Astrocyte of the spinal cord (primary cell): ENCODE results near the gene IFNG.

ENCODE experiments used
- DNase-seq: peaks from one replicate; pipeline ENCODE4 v3.0.0; 2011; ENCODE audit warnings: low read depth, low spot score
- H3K4me3 ChIP-seq: 2 replicates; pipeline ENCODE4 v1.5.1; 2011; ENCODE audit warnings: low read depth, mild to moderate bottlenecking, low read length, moderate library complexity
- in situ Hi-C: cut with HindIII; loops from 2 replicates; pipeline ENCODE4 v1.10.0; 2017; ENCODE audit warnings: low sequenced_read_pairs
- TF ChIP-seq, protein P1 (sequence below): IDR thresholded peaks from 2 replicates; pipeline ENCODE4 v1.5.1; 2012; ENCODE audit warnings: low read depth, mild to moderate bottlenecking, low read length, inconsistent platforms

Gene IFNG

DNA sequence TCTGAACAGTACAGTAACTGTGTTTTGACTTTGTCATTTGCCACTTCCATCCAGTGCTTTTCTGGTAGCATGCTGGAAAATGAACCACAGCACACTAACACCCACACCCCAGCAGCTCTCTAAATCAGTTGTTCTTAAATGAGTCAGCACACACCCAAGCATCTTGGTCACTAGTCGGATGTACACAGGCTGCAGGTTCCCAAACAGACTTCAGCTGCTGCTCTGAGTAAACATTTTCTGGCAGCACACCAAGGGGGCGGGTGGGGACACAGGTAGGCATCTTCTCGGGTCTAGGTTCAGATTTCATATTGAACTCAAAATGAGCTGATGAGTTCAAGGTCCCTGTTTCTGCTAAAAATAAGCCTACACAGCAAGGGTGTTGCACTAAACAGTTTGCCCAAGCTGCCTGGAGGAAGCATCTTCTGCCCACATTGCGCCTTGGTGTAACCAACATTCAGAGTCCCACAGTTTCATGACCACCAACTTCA lies 39.8 kb downstream of the IFNG start:
- TF ChIP-seq, protein P1, sequence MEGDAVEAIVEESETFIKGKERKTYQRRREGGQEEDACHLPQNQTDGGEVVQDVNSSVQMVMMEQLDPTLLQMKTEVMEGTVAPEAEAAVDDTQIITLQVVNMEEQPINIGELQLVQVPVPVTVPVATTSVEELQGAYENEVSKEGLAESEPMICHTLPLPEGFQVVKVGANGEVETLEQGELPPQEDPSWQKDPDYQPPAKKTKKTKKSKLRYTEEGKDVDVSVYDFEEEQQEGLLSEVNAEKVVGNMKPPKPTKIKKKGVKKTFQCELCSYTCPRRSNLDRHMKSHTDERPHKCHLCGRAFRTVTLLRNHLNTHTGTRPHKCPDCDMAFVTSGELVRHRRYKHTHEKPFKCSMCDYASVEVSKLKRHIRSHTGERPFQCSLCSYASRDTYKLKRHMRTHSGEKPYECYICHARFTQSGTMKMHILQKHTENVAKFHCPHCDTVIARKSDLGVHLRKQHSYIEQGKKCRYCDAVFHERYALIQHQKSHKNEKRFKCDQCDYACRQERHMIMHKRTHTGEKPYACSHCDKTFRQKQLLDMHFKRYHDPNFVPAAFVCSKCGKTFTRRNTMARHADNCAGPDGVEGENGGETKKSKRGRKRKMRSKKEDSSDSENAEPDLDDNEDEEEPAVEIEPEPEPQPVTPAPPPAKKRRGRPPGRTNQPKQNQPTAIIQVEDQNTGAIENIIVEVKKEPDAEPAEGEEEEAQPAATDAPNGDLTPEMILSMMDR: no peak
- H3K4me3 ChIP-seq: no peak overlapping the region
- no peak for DNase-seq
- in situ Hi-C loops: no loop called here

DNA sequence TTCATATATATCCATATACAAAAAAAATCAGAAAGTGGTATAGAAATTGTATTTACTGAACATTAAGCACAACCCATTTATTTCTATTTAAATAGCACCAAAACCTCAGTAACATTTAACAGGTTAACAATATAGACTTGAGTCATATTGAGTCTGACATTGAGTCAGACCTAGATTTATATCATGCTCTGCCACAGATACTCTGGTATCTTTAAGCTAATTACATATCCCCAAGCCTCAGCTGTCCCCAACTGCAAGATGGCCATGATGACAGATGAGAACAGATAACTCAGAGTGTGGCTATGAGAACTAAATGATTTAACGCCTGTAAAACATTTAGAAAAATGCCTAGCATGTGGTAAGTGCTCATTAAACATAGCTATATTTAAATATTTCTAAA lies 40.3 kb downstream of the IFNG start:
- H3K4me3 ChIP-seq: no peak overlapping the region
- TF ChIP-seq, protein P1: no peak
- DNase-seq: no peak
- in situ Hi-C loops: no loop called here

DNA sequence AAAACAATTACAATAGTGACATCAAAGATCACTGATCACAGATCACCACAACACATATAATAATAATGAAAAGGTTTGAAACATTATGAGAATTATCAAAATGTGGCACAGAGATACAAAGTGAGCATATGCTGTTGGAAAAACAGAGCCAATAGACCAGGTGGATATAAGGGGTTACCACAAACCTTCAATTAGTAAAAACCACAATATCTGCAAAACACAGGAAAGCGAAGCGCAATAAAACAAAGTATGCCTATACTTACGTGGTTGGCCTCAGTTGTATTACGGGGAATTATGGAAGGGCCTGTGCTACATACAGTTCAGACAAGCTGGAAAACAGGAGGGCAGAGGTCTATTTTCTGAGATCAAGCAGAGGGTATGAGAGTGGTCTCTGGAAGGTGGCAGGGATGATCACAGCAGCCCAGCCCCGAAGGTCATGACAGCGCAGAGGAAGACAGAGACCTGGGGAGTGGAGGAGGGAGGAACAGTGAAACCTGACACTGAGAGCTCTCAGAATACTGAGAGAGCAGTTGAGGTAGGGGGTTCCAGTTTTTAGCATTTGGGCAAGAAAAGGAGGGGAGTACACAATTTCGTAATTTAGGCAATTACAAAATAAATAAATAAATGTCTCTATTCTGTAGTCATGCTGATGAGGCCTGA lies 41.3 kb downstream of the IFNG start:
- DNase-seq: no peak
- H3K4me3 ChIP-seq: no peak overlapping the region
- in situ Hi-C loops: no loop called here
- TF ChIP-seq, protein P1: no peak

DNA sequence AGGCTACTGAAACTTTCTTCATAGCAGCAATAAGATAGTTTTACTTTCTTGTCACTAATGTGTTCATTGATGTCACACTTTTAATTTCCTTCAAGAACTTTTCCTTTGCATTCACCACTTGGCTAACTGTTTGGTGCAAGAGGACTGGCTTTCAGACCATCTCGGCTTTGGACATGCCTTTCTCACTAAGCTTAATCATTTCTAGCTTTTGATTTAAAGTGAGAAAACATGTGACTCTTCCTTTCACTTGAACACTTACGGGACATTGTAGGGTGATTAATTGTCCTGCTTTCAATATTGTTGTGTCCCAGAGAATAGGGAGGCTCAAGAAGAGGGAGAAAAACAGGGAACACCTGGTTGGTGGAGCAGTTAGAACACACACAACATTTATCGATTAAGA lies 41.9 kb downstream of the IFNG start:
- H3K4me3 ChIP-seq: no peak overlapping the region
- in situ Hi-C loops: no loop called here
- no peak for DNase-seq
- TF ChIP-seq, protein P1: no peak

DNA sequence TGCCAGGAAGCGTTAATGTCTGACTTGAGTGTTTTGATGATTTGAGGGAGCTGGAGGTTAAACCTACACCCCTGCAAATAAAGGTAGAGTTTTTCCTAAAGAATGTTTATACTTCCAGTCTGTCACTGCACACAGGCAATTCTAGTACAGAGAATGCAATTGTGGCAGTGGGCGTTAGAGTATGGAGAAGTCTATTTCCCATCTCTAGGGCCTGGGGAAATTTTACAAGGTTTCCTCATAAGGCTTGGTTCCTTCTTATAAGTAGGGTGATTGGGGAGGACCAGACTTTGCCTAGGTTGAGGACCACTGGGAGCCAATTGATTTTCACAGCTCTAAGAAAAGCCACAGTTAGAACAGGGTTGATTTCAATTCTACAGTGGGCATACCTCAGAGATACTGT lies 44.3 kb downstream of the IFNG start:
- no peak overlapping the region for H3K4me3 ChIP-seq
- in situ Hi-C loops: no loop called here
- TF ChIP-seq, protein P1: no peak
- no peak for DNase-seq

DNA sequence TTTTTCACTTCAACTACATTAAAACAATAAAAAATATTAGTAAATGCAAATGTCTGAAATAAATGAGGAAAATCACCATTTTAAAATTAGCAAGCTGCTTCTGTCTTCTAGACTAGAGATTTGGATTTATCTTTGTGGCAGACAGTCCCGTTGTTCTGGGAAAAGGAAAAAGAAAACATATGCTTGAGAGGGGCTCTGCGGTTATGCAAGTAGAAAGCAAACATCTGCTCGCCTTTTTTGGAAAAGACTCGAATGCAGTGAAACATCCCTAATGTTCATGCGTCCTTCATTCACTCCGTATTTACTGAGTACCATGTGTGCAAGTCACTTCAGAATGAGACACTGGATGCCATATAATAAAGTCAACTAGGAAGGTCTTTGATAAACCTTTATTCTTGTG lies 44.9 kb downstream of the IFNG start:
- DNase-seq: no peak
- TF ChIP-seq, protein P1: no peak
- in situ Hi-C loops: no loop called here
- no peak overlapping the region for H3K4me3 ChIP-seq
